Middle frontal gyrus (tissue), 1 donor: ENCODE measurements around the gene LILRA6.
A peak's percentile ranks its signal among the peaks of the same experiment; 100 is the strongest.
"Not testable (repeated sequence)": the region's sequence is repeated elsewhere in the genome, so short reads cannot be mapped to it uniquely, and the experiment has no call there.

Experiments
- DNase-seq: peaks from one replicate; pipeline ENCODE4 v3.0.0-alpha.2; 2015; ENCODE audit warnings: low spot score; ENCODE audit errors: extremely low spot score

Gene LILRA6

DNA sequence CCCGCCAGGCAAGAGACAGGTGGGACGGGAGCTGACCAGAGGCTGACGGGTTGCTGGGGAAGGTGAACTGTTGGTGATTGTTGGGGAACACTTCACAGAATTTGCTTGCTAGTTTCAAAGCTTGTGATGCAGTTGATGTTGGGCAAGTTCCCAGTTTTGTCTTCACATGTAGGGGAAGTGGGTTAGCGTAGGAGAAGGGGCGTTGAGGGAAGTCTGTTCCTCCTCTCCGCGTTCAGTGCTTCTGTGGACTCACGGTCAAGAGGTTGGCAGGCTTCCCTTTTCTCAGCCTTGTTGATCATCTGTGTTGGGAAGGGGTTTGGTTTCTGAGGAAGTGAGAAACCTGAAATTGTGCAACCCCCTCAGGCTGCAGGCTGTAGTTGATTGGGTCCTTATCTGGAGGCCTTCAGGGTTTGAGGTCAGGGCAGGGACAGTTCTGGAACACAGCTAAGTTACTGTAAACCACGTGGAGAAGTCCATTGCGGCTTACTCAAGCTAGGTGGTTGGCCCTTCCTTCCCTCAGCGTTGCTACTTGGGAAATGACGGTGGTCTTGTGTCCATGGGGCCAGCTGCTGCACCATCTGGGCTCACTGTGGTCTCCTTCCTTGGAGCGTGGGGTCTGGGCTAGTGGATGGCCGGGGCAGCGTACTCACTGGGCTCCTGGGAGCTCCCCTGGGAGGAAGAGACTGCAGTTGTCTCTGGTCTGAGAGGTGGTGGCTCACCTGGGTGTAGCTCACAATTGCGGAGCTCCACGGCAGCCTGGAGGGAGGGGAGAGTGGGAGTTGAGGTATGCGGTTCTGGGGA, 34.4 kb downstream of the LILRA6 start:
- DNase-seq: no peak

DNA sequence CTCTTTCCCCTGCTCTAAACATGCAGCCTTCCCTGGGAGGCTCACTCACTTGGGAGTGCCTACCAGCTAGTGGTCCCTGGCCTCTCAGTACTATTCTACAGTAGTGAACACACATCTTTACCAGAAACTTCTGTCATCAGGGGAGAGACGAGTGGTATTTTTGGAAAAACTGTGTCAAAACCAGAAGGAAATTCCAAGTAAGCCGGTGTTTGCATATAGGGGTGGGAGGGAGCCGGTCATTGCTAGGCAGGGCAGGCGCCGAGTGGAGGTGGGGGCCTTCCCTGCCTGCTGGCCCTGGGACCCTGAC, 35.0 kb downstream of the LILRA6 start:
- DNase-seq: no peak

DNA sequence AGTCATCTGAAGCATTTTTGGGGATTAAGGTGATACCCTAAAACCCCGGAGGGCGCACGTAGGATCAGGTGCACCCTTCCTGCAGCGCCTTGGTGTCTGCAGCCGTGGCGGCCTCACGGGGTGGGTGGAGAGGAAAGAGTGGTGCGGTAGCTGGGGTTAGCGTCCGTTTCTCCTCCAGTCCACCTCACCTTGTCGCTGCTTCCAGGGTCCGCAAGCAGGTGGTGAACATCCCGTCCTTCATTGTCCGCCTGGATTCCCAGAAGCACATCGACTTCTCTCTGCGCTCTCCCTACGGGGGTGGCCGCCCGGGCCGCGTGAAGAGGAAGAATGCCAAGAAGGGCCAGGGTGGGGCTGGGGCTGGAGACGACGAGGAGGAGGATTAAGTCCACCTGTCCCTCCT, 35.4 kb downstream of the LILRA6 start:
- DNase-seq: not testable (repeated sequence)

DNA sequence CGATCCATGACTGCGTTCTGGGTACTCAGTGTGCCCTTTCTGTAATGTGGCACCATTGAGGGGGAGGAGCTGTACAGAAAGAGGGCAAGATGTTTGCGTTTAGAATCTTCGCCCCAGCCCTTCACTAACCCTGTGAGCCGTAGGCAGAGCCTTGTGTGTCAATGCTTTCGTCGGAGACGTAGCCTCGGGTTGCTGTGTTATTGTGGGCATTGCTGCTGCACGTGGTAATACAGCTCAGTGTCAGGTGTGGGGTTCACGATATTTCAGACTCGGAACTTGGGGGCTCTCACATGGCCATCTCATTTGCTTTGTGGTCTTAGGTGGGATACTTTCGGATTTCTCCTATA, 35.8 kb downstream of the LILRA6 start:
- DNase-seq: no peak

DNA sequence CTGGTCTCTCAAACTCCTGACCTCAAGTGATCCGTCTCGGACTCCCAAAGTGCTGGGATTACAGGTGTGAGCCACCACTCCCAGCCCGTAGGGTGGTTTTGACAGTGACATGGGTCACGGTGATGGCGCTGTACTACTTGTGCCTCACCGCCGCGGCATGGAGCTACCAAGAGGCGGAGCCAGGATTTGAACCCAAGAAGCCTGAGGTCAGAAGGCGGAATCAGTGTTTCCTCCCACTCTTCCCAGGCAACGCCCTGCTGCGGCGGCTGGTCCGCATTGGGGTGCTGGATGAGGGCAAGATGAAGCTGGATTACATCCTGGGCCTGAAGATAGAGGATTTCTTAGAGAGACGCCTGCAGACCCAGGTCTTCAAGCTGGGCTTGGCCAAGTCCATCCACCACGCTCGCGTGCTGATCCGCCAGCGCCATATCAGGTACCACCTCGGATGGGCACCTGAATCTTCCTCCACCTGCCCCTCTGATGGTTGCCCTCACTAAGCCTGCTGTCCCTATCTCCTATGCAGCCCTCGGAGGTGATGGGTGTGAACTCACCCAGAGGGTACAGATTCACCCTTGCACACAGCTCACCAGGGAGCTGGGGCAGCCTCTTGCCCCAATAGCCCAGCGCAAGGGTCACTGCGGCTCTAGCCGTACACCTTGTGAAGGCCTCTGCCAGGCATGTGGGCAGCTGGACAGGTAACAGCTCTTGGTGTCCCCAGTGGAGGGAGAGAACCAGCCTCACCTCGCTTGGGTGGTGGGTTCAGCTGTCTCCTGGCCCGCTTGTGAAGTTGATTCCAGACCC, 36.4 kb downstream of the LILRA6 start:
- no peak for DNase-seq

DNA sequence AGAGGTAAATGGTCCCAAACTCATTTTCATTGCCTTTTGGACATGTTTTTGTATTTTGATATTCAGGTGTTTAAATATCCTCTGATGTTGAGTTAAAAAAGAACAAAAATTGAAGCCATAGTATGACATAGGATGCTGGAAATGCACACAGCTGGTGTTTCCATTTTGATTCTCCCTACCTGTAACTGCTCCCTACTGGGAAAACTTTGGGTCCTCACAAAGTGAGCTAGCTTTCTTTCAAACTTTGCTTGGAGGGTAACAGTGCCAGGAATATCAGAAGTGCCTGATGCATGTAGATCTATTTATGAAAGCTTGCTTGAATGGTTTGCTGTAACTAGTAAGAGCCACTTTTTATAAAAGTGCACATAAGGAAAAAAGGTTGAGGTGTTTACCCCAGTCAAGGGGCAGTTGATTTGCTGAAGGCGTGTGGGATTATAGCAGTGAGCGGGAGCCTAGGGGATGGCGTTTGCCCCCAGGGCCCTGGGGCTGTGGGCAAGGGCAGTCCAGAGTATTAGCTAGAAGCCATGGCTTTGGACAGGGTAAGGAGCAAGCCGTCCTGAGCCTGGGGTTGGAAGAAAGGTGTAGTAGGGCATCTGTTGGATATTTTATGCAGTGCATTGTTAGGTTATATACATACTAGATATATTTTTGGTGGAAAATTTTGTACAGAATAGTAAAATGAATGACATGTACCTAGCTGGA, 37.7 kb downstream of the LILRA6 start:
- DNase-seq: no peak

DNA sequence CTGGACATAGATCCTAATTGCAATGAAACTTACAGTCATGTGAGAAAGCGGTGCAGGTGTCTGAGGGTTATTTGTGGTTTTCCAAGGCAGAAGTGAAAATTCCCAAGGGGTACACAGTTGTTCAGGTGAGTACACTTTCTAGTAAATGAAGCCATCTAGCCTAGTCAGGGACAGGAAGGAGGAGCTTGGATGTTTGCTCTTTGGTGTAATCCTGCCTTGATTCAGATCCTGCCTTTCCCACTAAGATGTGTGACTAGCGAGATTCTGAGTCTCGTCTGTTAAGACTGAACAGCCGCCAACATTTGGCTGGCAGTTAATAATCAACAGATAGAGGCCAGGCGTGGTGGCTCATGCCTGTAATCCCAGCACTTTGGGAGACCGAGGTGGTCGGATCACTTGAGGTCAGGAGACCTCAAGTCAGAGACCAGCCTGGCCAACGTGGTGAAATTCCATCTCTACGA, 39.4 kb downstream of the LILRA6 start:
- DNase-seq: no peak

DNA sequence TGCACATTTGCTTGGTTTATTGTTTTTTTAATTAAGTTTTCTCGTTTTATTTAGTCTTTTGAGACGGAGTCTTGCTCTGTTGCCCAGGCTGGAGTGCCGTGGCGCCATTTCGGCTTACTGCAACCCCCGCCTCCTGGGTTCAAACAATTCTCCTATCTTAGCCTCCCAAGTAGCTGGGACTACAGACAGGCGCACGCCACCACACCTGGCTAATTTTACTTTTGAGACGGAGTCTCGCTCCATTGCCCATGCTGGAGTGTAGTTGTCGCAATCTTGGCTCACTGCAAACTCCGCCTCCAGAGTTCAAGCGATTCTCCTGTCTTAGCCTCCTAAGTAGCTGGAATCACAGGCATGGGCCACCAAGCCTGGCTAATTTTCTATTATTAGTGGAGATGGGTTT, 40.6 kb downstream of the LILRA6 start:
- no peak for DNase-seq

DNA sequence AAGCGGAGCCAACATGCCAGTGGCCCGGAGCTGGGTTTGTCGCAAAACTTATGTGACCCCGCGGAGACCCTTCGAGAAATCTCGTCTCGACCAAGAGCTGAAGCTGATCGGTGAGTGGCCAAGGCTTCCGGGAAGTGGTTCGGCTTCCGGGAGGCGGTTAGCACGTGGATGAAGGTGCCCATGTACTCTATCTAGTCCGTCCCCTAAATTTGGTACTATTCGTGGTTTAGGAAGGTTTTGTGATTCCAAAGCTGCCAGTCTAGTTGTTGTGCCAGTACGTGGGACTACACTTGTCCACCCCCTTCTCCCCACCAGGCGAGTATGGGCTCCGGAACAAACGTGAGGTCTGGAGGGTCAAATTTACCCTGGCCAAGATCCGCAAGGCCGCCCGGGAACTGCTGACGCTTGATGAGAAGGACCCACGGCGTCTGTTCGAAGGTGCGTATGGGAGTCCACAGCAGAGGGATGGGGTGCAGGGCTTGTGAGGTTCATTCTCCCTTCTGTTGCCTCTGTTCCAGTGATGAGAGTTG, 41.4 kb downstream of the LILRA6 start:
- DNase-seq: no peak

DNA sequence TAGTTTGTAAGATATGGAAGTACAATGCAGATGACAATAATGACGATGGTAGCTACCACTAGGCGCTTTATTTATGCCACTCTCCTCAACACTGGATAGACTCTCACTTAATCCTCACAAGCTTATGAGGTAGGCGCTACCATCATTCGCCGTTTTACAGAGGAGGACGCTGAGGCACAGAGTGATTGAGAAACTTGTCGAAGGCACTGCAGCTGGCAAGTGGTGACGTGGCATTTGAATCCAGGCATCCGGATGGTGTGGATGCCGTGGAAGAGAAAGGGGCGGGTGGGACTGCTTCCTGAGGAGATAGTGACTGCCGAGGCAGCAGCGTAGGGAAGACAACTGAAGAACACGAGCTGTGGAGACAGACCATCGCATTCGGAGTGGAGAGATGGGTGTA, 43.2 kb downstream of the LILRA6 start:
- no peak for DNase-seq

DNA sequence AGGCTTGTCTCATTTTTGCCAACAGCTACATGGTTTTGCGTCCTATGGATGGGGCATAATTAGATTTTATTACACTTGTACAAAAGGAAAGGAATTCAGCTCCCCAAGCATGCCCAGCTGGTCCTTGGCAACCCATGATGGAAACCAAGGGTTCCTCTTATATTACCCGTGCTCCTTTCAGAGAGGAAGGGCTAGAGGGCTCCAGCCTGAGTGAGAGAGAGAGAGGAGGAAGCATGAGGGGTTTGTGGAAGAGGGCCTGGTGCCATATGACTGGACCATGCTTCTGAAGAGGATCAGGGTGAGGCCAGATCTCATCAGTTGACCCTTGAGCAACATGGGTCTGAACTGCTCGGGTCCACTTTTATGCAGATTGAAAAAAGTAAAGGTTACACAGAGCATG, 45.5 kb downstream of the LILRA6 start:
- no peak for DNase-seq

DNA sequence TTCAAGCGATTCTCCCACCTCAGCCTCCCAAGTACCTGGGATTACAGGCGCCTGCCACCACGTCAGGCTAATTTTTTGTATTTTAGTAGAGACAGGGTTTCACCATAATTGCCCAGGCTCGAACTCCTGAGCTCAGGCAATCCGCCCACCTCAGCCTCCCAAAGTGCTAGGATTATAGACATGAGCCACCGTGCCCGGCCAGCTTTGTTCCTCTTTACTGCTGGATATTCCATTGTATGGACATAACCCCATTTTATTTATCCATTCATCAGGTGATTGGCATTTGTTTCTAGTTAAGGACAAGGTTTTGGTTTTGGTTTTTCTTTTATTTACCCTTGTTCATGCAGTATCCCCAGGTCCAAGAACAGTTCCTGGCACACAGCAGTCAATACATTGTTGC, 46.1 kb downstream of the LILRA6 start:
- DNase-seq: no peak

DNA sequence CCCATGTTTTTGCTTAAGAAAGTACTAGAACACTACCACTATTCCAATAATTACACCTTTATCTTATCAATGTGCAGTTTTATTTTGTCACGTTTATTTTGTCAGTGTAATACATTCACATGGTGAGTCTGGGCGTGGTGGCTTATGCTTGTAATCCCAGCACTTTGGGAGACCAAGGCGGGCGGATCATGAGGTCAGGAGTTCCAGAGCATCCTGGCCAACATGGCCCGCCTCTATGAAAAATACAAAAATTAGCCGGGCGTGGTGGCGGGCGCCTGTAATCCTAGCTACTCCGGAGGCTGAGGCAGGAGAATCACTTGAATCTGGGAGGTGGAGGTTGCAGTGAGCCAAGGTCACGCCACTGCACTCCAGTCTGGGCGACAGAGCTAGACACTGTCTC, 48.1 kb downstream of the LILRA6 start:
- not testable (repeated sequence) for DNase-seq

DNA sequence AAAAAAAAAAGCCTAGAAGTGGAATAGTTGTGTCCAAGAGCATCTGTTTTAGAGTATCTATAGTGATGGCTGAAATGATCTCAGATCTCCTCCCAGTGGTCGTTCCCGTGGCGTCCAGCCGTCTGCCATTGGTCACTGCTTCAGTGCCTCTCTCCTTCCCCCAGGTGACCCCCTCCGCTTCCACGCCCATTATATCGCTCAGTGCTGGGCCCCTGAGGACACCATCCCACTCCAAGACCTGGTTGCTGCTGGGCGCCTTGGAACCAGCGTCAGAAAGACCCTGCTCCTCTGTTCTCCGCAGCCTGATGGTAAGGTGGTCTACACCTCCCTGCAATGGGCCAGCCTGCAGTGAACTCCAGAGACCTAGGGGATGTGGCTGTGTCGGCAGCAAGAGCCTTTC, 49.6 kb downstream of the LILRA6 start:
- DNase-seq: no peak

DNA sequence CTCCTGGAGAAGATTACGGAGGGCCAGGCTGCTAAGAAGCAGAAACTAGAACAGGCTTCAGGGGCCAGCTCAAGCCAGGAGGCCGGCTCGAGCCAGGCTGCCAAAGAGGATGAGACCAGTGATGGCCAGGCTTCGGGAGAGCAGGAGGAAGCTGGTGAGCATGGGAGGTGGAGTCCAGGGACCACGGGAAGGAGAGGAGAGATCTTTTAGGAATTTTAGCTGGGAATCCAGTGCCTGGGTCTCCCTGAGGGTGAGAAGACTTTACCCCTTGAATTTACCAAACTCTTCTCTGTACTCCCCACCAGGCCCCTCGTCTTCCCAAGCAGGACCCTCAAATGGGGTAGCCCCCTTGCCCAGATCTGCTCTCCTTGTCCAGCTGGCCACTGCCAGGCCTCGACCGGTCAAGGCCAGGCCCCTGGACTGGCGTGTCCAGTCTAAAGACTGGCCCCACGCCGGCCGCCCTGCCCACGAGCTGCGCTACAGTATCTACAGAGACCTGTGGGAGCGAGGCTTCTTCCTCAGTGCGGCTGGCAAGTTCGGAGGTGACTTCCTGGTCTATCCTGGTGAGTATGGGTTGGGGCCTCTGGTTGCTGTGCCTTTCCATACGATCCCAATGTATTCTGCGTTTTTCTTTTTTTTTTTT, 50.7 kb downstream of the LILRA6 start:
- no peak for DNase-seq

DNA sequence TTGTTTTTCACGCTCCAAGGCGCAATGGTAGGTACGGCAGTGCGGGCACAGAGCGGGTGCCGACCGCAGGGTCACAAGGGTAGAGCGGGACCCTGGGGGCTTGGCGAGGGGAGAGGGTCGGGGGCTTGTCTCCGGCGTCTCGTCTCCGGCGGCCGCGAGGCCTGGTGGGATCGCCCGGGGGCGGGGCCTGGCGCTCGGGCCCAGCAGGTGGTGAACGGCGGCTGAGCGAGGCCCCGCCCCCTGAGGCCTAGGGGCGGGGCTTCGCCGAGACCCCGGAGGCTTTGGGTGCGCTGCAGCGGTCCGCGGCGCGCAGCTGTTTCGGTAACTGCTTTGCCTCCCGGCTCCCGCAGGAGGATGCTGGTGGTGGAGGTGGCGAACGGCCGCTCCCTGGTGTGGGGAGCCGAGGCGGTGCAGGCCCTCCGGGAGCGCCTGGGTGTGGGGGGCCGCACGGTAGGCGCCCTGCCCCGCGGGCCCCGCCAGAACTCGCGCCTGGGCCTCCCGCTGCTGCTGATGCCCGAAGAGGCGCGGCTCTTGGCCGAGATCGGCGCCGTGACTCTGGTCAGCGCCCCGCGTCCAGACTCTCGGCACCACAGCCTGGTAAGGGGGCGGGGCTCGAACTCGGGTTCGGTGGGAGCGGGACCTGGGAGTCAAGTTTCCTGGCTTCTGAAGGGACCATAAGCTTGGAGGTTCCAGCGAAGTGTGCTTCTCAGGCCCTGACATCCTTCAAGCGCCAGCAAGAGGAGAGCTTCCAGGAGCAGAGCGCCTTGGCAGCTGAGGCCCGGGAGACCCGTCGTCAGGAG, 51.4 kb downstream of the LILRA6 start, which contains the start of gene TSEN34:
Gene TSEN34 (plus strand): TSS at position 298 of the 800 bp plus-strand sequence. CDS start 57 bp downstream, at position 355.
- peak; percentile 71 for DNase-seq

DNA sequence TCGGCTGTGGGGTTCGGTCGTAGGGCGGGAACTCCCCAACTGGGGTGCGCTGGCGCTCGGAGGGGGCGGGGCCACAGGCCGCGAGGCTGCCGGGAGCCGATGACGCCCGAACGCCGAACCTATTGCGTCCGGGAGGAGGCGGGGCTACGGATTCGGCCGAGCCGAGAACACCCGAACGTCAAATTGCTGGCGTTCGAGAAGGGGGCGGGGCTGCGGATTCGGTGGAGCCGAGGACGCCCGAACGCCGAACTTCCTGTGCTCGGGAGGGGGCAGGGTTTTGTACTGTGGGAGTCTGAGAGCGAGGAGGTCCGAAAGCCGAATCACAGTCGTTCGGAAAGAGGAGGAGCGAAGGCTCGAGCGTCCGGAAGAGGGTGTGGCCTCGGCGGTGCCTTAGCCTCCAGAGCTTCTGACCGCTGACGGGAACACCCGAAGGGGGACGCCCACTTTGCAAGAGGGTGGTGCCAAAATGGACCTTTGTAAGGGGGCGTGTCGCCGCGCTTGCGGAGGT, 52.0 kb downstream of the LILRA6 start:
- peak; percentile 98 for DNase-seq

DNA sequence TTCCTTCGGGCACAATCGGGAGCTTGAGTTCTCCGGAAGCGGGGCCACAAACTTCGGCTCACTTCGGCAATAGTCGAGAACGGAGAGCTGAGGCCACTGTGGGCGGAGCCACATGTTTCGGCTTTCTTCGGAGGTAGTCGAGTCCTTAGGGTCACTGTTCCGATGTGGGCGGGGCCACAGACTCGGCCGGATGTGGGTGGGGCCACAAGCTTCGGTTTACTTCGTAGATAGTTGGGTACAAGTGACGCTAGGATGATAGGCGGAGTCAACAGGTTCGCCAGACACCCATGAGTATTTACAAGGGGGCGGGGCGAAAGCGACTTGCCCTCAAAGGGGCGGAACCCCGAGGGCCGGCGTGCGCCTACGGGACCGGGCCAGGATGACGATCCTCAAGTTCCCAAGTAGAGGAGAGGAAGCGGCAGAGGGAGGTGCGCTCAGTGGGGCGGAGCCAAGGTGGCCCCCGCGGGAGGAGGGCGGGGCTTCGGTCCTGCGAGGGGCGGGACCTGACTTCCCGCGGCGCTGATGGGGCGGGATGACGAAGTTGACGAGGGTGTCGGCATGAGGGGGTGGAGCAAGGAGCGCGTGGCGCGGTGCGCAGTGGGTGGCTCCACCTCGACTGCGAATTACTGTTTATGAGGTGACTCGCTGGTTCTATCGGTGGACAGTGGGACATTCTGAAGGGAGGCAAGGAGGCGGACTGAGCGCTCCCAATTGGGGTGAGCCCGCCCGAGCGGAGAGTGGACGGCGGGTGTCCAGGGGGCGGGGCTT, 52.7 kb downstream of the LILRA6 start:
- peak; percentile 100 for DNase-seq

DNA sequence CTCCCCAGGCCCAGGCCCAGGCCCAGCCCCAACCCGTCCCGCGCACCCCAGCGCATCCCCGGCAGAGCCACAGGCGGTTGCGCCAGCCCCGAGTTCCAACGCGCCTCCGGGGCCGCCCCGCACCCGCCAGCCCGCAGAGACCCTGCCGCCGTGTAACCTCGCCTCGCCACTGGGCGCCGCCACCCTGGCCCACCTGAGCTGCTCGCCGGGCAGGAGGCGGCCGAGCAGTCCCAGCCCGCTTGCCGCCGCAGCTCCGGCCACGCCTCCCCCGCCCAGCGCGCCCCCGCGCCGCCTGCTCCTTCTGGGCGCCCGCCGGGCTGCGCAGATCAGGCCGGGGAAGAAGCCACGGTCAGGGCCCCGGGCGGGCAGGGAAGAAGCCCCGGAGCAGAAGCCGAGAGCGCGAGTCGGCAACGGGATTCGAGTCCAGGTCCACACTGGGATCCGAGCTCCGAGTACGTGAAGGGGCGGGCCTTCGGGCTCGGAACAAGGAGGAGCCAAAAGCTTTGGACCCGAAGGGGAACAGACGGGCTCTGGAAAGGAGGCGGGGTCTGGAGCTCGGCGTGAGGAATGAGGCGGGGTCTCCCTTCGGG, 53.4 kb downstream of the LILRA6 start, which contains the start of gene MBOAT7:
Gene MBOAT7 (minus strand): TSS at position 436 of the 590 bp plus-strand sequence. CDS start 1,072 bp downstream, outside the sequence.
- DNase-seq: no peak
